Endothelial cell of umbilical vein (primary cell): ENCODE measurements around the gene DOCK8. TPM values are rescaled to one million over a fixed set of nuclear protein-coding genes. Genes with fewer than 3 reads are reported as not detected.

Experiments used
- BruUV-seq: library from RNA; stranded (reverse); fragments of 400-500 nt; replicated peaks from 2 replicates; lab custom pipeline; 2021; lab: Mats Ljungman, UMichigan
- CTCF ChIA-PET: fragments of 300-600, 350-600 bp; sonication (Branson Sonifier 250); formaldehyde crosslinking; loops from one replicate; lab custom pipeline; 2021; ENCODE audit warnings: antibody characterized with exemption, inconsistent platforms; lab: Charles Lee
- POLR2A ChIA-PET: fragments of 300-600, 350-600 bp; sonication (Branson Sonifier 250); formaldehyde crosslinking; loops from one replicate; lab custom pipeline; 2021; ENCODE audit warnings: antibody characterized with exemption, inconsistent platforms; lab: Charles Lee
- DNase-seq: peaks from one replicate; pipeline ENCODE4 v3.0.0-alpha.2; 2011; ENCODE audit warnings: low read depth, low spot score
- FAIRE-seq: peaks from 2 replicates; lab custom pipeline; 2011; peaks lifted over from hg19 to GRCh38; lab: Jason Lieb, UNC
- H2AFZ ChIP-seq: 2 replicates; pipeline ENCODE4 v1.6.0; 2012; ENCODE audit warnings: low read depth, low read length, control low read depth, inconsistent platforms
- H3K27ac ChIP-seq: 2 replicates; pipeline ENCODE4 v1.5.1; 2011; ENCODE audit warnings: low read depth, mild to moderate bottlenecking, control low read depth, low read length, moderate library complexity; ENCODE audit not compliant: insufficient read depth
- H3K27me3 ChIP-seq, 2 experiments: 2 replicates each; pipeline versions ENCODE4 v1.6.0 to v1.6.1; 2011; ENCODE audit warnings: low read length in 2 of 2, mixed read lengths in 1 of 2; ENCODE audit not compliant: control insufficient read depth in 2 of 2, insufficient read depth in 2 of 2
- H3K36me3 ChIP-seq, 2 experiments: 2 replicates in 1 of 2; 3 replicates in 1 of 2; pipeline ENCODE4 v1.5.1; 2011; ENCODE audit warnings: low read length in 2 of 2, mild to moderate bottlenecking in 1 of 2, moderate library complexity in 1 of 2; ENCODE audit not compliant: control insufficient read depth in 2 of 2, insufficient read depth in 2 of 2; ENCODE audit errors: extremely low read depth in 1 of 2
- H3K4me1 ChIP-seq: 3 replicates; pipeline ENCODE4 v1.5.1; 2011; ENCODE audit warnings: mild to moderate bottlenecking, low read length; ENCODE audit not compliant: control insufficient read depth, insufficient read depth; ENCODE audit errors: extremely low read depth
- H3K4me2 ChIP-seq: 2 replicates; pipeline ENCODE4 v1.6.1; 2011; ENCODE audit warnings: low read length, control low read depth, mixed read lengths; ENCODE audit not compliant: insufficient read depth
- H3K4me3 ChIP-seq, 3 experiments: fragments of 200-600 bp in 1 of 3; sonication (generic), shearing (Covaris generic) in 1 of 3; replicated peaks in 1 of 3; 2 replicates each; pipeline ENCODE4 v1.5.1; 2011 to 2016; ENCODE audit warnings: control low read depth in 3 of 3, low read length in 3 of 3, mild to moderate bottlenecking in 2 of 3, inconsistent platforms in 1 of 3, low read depth in 1 of 3, moderate library complexity in 1 of 3; ENCODE audit not compliant: insufficient read depth in 1 of 3
- H3K79me2 ChIP-seq: 2 replicates; pipeline ENCODE4 v1.6.0; 2012; ENCODE audit warnings: low read length, inconsistent platforms; ENCODE audit not compliant: control insufficient read depth, insufficient read depth
- H3K9ac ChIP-seq: replicated peaks from 2 replicates; pipeline ENCODE3; 2011; ENCODE audit warnings: low read length, control low read depth; ENCODE audit not compliant: insufficient read depth; ENCODE audit errors: extremely low read depth
- H3K9me1 ChIP-seq: replicated peaks from 3 replicates; pipeline ENCODE4 v1.6.0; 2011; ENCODE audit warnings: mild to moderate bottlenecking, low read length; ENCODE audit not compliant: control insufficient read depth, insufficient read depth; ENCODE audit errors: extremely low read depth
- H3K9me3 ChIP-seq: replicated peaks from 2 replicates; pipeline ENCODE4 v1.5.1; 2012; ENCODE audit warnings: low read length, inconsistent platforms; ENCODE audit not compliant: control insufficient read depth, insufficient read depth
- H4K20me1 ChIP-seq: replicated peaks from 2 replicates; pipeline ENCODE3; 2011; ENCODE audit warnings: mild to moderate bottlenecking, low read length; ENCODE audit not compliant: control insufficient read depth, insufficient read depth; ENCODE audit errors: extremely low read depth
- GATA2 ChIP-seq: IDR thresholded peaks from 2 replicates; pipeline ENCODE4 v1.7.0; 2011; ENCODE audit warnings: low read depth, mild to moderate bottlenecking, moderate library complexity, mixed read lengths, low read length; ENCODE audit not compliant: insufficient read length, insufficient read depth
- JUN ChIP-seq: IDR thresholded peaks from 2 replicates; pipeline ENCODE4 v1.6.1; 2011; ENCODE audit warnings: borderline replicate concordance, low read depth; ENCODE audit not compliant: insufficient read length, insufficient read depth
- MYC ChIP-seq: IDR thresholded peaks from one replicate; pipeline ENCODE4 v1.6.1; 2011; ENCODE audit warnings: mild to moderate bottlenecking, low read depth, low read length
- POLR2A ChIP-seq: IDR thresholded peaks from 2 replicates; pipeline ENCODE4 v1.6.1; 2012; ENCODE audit warnings: low read depth, mild to moderate bottlenecking, control low read depth, low read length
- POLR2AphosphoS5 ChIP-seq: IDR thresholded peaks from 2 replicates; pipeline ENCODE4 v1.6.1; 2012; ENCODE audit warnings: low read depth, mild to moderate bottlenecking, control low read depth, low read length, moderate library complexity; ENCODE audit not compliant: insufficient read depth
- dilution Hi-C: fragments of 300-500 bp; cut with MboI; formaldehyde crosslinking; loops from one replicate; pipeline ENCODE4 v1.15.0; 2019; ENCODE audit warnings: low sequenced_read_pairs; ENCODE audit not compliant: extremely low pct_ligation_motif_present
- intact Hi-C: fragments of 100-400 bp; cut with micrococcal nuclease; formaldehyde crosslinking; loops from one replicate; pipeline ENCODE4 v1.10.0; 2022
- polyA plus RNA-seq, 4 experiments: library from polyadenylated mRNA; depleted of rRNA in 3 of 4; stranded (reverse) in 3 of 4; unstranded in 1 of 4; fragments of >200 nt; gene quantifications; 2 replicates each; pipeline versions ENCODE4 v1.2.1 to v1.2.3, GENCODE V29; 2011 to 2012; ENCODE audit warnings: missing spikeins in 1 of 4
- total RNA-seq: library from RNA; stranded (reverse); gene quantifications from 2 replicates; pipeline ENCODE4 v1.2.3, GENCODE V29; 2021
- TF ChIP-seq, protein P1 (sequence below): IDR thresholded peaks from 2 replicates; pipeline ENCODE4 v1.6.1; 2011; ENCODE audit not compliant: insufficient read depth, insufficient read length
- TF ChIP-seq, protein P2 (sequence below), 2 donors: IDR thresholded peaks; 1 replicate in 1 of 2; 2 replicates in 1 of 2; pipeline ENCODE4 v1.5.1; 2011; ENCODE audit warnings: low read length in 2 of 2, mild to moderate bottlenecking in 2 of 2, moderate library complexity in 2 of 2, control low read depth in 1 of 2, inconsistent platforms in 1 of 2, low read depth in 1 of 2; ENCODE audit not compliant: insufficient read depth in 1 of 2; ENCODE audit errors: extremely low read depth in 1 of 2

DOCK8 gene
- total and polyA plus RNA-seq, 2 donors (not counting 3 experiments of a cell fraction or from before 2014, with no cell fraction given) = 0.54 to 1.3 TPM

- H3K9me3 ChIP-seq = no peaks in the 10 kb centered on the region
- DNase-seq = no peak
- no peaks in the 10 kb centered on the region for H3K79me2 ChIP-seq
- dilution Hi-C loops (no loop called here), intact Hi-C loops (no loop called here)
- H3K4me2 ChIP-seq = no peak overlapping the region
- POLR2A ChIA-PET = no interaction called here
- no peaks in the 10 kb centered on the region for H3K36me3 ChIP-seq
- no peaks in the 10 kb centered on the region for H3K9me1 ChIP-seq
- H2AFZ ChIP-seq = no peak overlapping the region
- H3K9ac ChIP-seq = no peak overlapping the region
- H3K27me3 ChIP-seq = no peaks in the 10 kb centered on the region
- H3K4me3 ChIP-seq = no peak overlapping the region
- H3K27ac ChIP-seq = no peak overlapping the region
- FAIRE-seq = no peak
- CTCF ChIA-PET = interaction anchor here (0.7 to 1.7 kb wide), 2 partner anchors 10 to 12 kb away, joined by 3 read pairs; no protein-coding TSS in a partner anchor
- TF ChIP-seq MYC = no peak
- TF ChIP-seq POLR2AphosphoS5 = no peak
- TF ChIP-seq, protein P1, sequence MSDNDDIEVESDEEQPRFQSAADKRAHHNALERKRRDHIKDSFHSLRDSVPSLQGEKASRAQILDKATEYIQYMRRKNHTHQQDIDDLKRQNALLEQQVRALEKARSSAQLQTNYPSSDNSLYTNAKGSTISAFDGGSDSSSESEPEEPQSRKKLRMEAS = no peak
- no peak for TF ChIP-seq JUN
- no TSS peak for BruUV-seq
- H4K20me1 ChIP-seq = no peaks in the 10 kb centered on the region
- no peaks in the 10 kb centered on the region for H3K4me1 ChIP-seq
These were observed 43.3 kb downstream of the DOCK8 start for GRCh38 chr9:257957-258356.

DNA sequence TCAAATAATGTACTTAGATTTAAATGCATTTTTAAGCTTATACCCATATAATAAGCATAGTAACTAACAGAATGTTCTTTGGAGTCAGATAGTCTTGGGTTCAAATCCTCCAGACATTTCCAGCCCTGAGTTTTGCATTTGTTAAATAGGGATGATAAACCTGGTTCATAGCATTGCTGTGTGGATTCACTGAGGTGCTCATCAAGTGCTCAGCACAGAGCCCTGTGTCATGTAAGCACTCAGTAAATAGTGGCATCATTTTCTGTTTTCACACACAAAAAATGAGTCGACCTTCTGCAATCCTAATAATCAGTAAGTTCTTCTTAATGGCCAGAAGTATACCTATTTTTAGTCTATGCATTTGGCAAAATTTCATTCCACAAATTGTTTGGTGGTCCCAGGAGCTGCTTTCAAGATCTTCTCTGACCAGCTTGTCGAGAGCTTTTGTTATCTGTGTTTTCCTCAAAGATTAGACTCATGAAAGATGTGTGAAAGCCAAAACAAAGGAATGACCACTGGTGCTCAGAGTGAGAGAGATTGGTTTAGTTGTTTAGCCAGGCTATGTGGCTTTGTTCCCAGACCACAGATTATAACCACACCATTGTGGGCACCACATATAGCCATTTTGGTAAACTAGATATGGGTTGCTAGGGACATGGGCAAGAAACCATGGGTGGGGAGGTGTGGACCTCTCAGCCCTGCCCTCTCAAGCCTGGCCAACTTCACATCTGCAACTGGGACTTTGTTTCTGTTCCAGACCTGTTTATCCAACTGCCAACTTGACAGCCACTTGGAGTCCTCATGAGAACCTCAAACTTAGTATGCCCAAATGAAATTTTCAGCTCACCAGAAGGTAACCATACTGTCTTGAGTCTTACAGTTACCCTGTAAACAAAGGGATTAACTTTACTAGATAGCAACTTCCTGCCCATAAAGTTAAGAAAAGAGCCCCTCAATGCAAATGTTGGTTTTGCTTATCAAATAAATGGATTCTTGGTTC is 45.0 kb downstream of the DOCK8 start:
- Histone ChIP-seq H3K36me3 (no peaks in the 10 kb centered on the region), H3K27ac (no peak overlapping the region), H2AFZ (no peak overlapping the region), H3K4me1 (no peaks in the 10 kb centered on the region), H4K20me1 (no peaks in the 10 kb centered on the region), H3K9me3 (no peaks in the 10 kb centered on the region), H3K4me3 (no peak overlapping the region), H3K9ac (no peak overlapping the region), H3K79me2 (no peaks in the 10 kb centered on the region), H3K27me3 (no peaks in the 10 kb centered on the region), H3K4me2 (no peak overlapping the region), H3K9me1 (no peaks in the 10 kb centered on the region)
- intact Hi-C loops = no loop called here
- POLR2A ChIA-PET = no interaction called here
- dilution Hi-C loops = no loop called here
- BruUV-seq = no TSS peak
- no peak for DNase-seq
- FAIRE-seq = no peak
- TF ChIP-seq GATA2 (no peak), POLR2A (no peak), MYC (no peak)
- TF ChIP-seq, protein P2, sequence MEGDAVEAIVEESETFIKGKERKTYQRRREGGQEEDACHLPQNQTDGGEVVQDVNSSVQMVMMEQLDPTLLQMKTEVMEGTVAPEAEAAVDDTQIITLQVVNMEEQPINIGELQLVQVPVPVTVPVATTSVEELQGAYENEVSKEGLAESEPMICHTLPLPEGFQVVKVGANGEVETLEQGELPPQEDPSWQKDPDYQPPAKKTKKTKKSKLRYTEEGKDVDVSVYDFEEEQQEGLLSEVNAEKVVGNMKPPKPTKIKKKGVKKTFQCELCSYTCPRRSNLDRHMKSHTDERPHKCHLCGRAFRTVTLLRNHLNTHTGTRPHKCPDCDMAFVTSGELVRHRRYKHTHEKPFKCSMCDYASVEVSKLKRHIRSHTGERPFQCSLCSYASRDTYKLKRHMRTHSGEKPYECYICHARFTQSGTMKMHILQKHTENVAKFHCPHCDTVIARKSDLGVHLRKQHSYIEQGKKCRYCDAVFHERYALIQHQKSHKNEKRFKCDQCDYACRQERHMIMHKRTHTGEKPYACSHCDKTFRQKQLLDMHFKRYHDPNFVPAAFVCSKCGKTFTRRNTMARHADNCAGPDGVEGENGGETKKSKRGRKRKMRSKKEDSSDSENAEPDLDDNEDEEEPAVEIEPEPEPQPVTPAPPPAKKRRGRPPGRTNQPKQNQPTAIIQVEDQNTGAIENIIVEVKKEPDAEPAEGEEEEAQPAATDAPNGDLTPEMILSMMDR (IDR thresholded peaks at IDR 0.05; ENCODE audit: extremely low read depth in 1 of 2, insufficient read depth in 1 of 2, low read depth in 1 of 2, low read length in 2 of 2) = no peak
- CTCF ChIA-PET = no interaction called here
